PC-3 (cell line): Measurements from ENCODE around the gene HOXB2. TPM values are rescaled to one million over a fixed set of nuclear protein-coding genes. Genes with fewer than 3 reads are reported as not detected.

Experiments used
- ATAC-seq: fragments of 200-7000 bp; cut with Tn5 transposase; 2 replicates; pipeline ENCODE4 v1.9.1; 2020; ENCODE audit warnings: mild to moderate bottlenecking, moderate library complexity
- BruUV-seq: library from RNA; stranded (reverse); fragments of 400-500 nt; replicated peaks from 2 replicates; lab custom pipeline; 2021; lab: Mats Ljungman, UMichigan
- CTCF ChIA-PET: fragments of 300-600 bp; sonication (Branson Sonifier 250); formaldehyde crosslinking; loops from one replicate; lab custom pipeline; 2022; ENCODE audit warnings: antibody characterized with exemption; lab: Charles Lee
- POLR2A ChIA-PET: fragments of 300-600 bp; sonication (Branson Sonifier 250); formaldehyde crosslinking; loops from one replicate; lab custom pipeline; 2022; ENCODE audit warnings: antibody characterized with exemption; ENCODE audit not compliant: unreplicated experiment; lab: Charles Lee
- DNase-seq: peaks from one replicate; pipeline ENCODE4 v3.0.0-alpha.2; 2015
- H2AFZ ChIP-seq: fragments of 300-600 bp; sonication (generic); 2 replicates; pipeline ENCODE4 v1.6.0; 2016; ENCODE audit warnings: antibody characterized with exemption, low read length
- H3F3A ChIP-seq: fragments of 300-600 bp; sonication (generic); one replicate; pipeline ENCODE4 v1.6.0; 2017; ENCODE audit warnings: antibody characterized with exemption, low read length, control low read depth, mild to moderate bottlenecking; ENCODE audit not compliant: unreplicated experiment
- H3K27ac ChIP-seq: fragments of 300-600 bp; sonication (generic); 2 replicates; pipeline ENCODE4 v1.5.1; 2016; ENCODE audit warnings: mild to moderate bottlenecking, low read length
- H3K27me3 ChIP-seq: fragments of 300-600 bp; sonication (generic); 2 replicates; pipeline ENCODE4 v1.6.1; 2016; ENCODE audit warnings: low read length, mixed read lengths
- H3K36me3 ChIP-seq: fragments of 300-600 bp; sonication (generic); 2 replicates; pipeline ENCODE4 v1.6.1; 2016; ENCODE audit warnings: low read depth, mixed run types, low read length, mixed read lengths
- H3K4me1 ChIP-seq: fragments of 300-600 bp; sonication (generic); 2 replicates; pipeline ENCODE4 v1.5.1; 2016; ENCODE audit warnings: low read length; ENCODE audit not compliant: insufficient read depth
- H3K4me2 ChIP-seq: fragments of 300-600 bp; sonication (generic); 2 replicates; pipeline ENCODE4 v1.6.0; 2016; ENCODE audit warnings: low read length
- H3K4me3 ChIP-seq: fragments of 300-600 bp; sonication (generic); 2 replicates; pipeline ENCODE4 v1.5.1; 2016; ENCODE audit warnings: mild to moderate bottlenecking, low read length, mixed read lengths
- H3K79me2 ChIP-seq: fragments of 300-600 bp; sonication (generic); 2 replicates; pipeline ENCODE4 v1.6.1; 2017; ENCODE audit warnings: low read length, mixed read lengths
- H3K9ac ChIP-seq: fragments of 300-600 bp; sonication (generic); 2 replicates; pipeline ENCODE4 v1.6.0; 2016; ENCODE audit warnings: mild to moderate bottlenecking, low read length
- H3K9me2 ChIP-seq: fragments of 300-600 bp; sonication (generic); replicated peaks from 2 replicates; pipeline ENCODE4 v1.6.1; 2016; ENCODE audit warnings: mixed run types, low read length, mixed read lengths
- H3K9me3 ChIP-seq: fragments of 300-600 bp; sonication (generic); 2 replicates; pipeline ENCODE4 v1.6.1; 2016; ENCODE audit warnings: low read length, mixed read lengths
- H4K20me1 ChIP-seq: fragments of 300-600 bp; sonication (generic); 2 replicates; pipeline ENCODE4 v1.6.1; 2016; ENCODE audit warnings: low read length, mixed read lengths
- EZH2 ChIP-seq: fragments of 300-600 bp; sonication (generic); IDR thresholded peaks from one replicate; pipeline ENCODE4 v1.6.1; 2017; ENCODE audit warnings: antibody characterized with exemption, mild to moderate bottlenecking, low read length; ENCODE audit not compliant: unreplicated experiment
- EZH2phosphoT487 ChIP-seq: fragments of 300-600 bp; sonication (generic); IDR thresholded peaks from 2 replicates; pipeline ENCODE4 v1.6.1; 2018; ENCODE audit warnings: mild to moderate bottlenecking, antibody characterized with exemption, low read length, borderline replicate concordance
- intact Hi-C: fragments of 100-400 bp; cut with micrococcal nuclease; formaldehyde crosslinking; loops from 2 replicates; pipeline ENCODE4 v1.9.0; 2023
- total RNA-seq: library from RNA; depleted of rRNA; stranded (reverse); fragments of >200 nt; gene quantifications from 2 replicates; pipeline ENCODE4 v1.2.3, GENCODE V29; 2014
- TF ChIP-seq, protein P1 (sequence below): fragments of 300-600 bp; sonication (generic); conservative IDR thresholded peaks from 2 replicates; pipeline ENCODE4 v1.5.1; 2017; ENCODE audit warnings: antibody characterized with exemption, low read depth, mild to moderate bottlenecking, low read length

Gene HOXB2
- total RNA-seq, 1 experiment from 2014 or later = 1.1 TPM

DNA sequence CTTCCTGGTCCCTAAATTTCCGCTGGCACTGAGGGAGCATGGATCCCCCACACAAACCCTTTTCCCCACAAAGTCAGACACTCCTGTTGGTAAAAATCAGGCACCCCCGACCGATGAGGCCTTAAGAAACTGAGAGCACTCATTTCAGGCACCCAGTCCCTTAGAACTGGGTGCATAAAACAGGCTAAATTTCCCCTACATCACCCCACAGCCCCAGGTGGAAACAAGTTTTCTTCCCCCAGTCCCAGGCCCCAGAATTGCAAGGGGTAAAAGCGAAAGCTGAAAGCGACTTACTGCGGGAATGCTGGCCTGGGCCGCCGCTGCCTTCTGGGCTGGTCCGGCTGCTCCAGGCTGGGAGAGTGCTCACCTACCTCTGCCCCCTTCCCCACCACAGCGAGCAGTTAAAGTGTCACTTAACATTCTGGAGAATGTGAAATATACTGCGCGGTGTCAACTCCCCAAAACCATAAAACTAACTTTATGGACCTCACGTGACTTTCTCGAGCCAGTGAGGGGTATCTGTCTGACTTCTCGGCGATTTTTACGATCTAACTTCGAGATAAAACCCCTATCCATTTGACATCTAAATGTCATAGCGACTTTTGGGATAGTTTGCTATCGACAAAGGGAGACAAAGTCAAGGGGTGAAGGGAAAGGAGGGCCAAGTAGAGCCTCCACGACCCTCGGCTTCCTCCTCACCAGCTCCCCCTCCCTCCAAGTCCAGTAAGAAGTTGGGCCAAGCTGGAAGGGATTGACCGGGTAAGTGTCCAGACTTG is 45.1 kb upstream of the HOXB2 start, which contains the start of gene HOXB3:
TSS of gene HOXB3 (minus strand) at position 411 of the 776 bp plus-strand sequence. CDS start 37,767 bp downstream, outside the sequence.
- H3K27me3 ChIP-seq = no peaks in the 10 kb centered on the region
- ATAC-seq (no peak), DNase-seq (no peak)
- BruUV-seq = no TSS peak
- no peaks in the 10 kb centered on the region for H3F3A ChIP-seq
- CTCF ChIA-PET = no interaction called here
- H3K9me2 ChIP-seq = no peaks in the 10 kb centered on the region
- intact Hi-C loops = no loop called here
- no peak within 1 kb of the TSS for H2AFZ ChIP-seq
- no peaks in the 10 kb centered on the region for H3K36me3 ChIP-seq
- POLR2A ChIA-PET = no interaction called here
- no peaks in the 10 kb centered on the region for H3K9me3 ChIP-seq
- no peak within 1 kb of the TSS for H3K4me2 ChIP-seq
- no peaks in the 10 kb centered on the region for H3K79me2 ChIP-seq
- H3K4me1 ChIP-seq = peaks cover 14% of the 10 kb centered on the region
- TF ChIP-seq EZH2 (no peak), EZH2phosphoT487 (no peak)
- TF ChIP-seq, protein P1, sequence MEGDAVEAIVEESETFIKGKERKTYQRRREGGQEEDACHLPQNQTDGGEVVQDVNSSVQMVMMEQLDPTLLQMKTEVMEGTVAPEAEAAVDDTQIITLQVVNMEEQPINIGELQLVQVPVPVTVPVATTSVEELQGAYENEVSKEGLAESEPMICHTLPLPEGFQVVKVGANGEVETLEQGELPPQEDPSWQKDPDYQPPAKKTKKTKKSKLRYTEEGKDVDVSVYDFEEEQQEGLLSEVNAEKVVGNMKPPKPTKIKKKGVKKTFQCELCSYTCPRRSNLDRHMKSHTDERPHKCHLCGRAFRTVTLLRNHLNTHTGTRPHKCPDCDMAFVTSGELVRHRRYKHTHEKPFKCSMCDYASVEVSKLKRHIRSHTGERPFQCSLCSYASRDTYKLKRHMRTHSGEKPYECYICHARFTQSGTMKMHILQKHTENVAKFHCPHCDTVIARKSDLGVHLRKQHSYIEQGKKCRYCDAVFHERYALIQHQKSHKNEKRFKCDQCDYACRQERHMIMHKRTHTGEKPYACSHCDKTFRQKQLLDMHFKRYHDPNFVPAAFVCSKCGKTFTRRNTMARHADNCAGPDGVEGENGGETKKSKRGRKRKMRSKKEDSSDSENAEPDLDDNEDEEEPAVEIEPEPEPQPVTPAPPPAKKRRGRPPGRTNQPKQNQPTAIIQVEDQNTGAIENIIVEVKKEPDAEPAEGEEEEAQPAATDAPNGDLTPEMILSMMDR = no peak
- no peak within 1 kb of the TSS for H3K4me3 ChIP-seq
- no peak within 1 kb of the TSS for H3K9ac ChIP-seq
- no peaks in the 10 kb centered on the region for H4K20me1 ChIP-seq
- no peak within 1 kb of the TSS for H3K27ac ChIP-seq

DNA sequence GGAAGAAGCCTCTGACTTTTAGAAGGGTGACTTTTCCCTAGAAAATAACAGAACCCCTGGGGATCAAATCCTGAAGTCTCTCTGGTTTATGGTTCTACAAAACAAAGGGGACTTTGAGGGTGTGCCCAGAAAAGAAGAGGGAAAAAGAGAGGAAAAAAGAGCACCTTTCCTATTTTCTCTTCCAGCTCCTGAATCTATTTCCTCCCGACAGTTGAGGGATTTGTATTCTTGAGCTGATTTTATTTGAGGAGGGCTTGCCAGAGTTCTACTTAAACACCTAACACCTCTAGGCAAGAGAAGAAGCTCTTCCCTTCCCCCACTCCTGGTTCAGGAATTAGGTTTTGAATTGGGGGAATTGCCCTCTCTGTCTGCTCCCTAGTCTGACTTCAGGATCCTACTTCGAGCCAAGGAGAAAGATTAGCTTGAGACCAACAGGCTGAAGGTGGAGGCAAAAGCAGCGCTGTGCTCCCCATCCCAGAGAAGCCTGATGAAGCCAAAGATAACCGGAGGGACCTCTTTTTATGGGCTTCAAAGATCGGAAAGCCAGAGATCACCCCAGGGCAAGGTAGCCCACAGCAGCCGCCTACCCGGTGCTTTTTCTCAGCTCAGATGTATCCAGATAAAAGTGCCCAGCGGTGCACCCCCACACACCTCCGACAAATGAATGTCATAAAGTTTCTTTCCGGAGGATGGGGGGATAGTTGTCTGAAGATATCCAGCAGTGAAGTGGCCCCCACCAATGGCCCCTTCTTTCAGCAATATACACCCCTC is 44.3 kb upstream of the HOXB2 start:
- DNase-seq = no peak
- H3F3A ChIP-seq = no peaks in the 10 kb centered on the region
- POLR2A ChIA-PET = no interaction called here
- H3K4me3 ChIP-seq = no peak overlapping the region
- no peak overlapping the region for H3K27ac ChIP-seq
- no peaks in the 10 kb centered on the region for H3K27me3 ChIP-seq
- H3K4me2 ChIP-seq = no peak overlapping the region
- H3K4me1 ChIP-seq = peaks cover 18% of the 10 kb centered on the region
- TF ChIP-seq EZH2phosphoT487 = no peak
- no peak for TF ChIP-seq EZH2
- TF ChIP-seq, protein P1 = no peak
- no peaks in the 10 kb centered on the region for H3K36me3 ChIP-seq
- no peak overlapping the region for H2AFZ ChIP-seq
- 0 out of 2 replicates have a peak, but pooled peaks cover under 1% of the 10 kb centered on the region for H3K79me2 ChIP-seq
- H3K9me2 ChIP-seq = no peaks in the 10 kb centered on the region
- no TSS peak for BruUV-seq
- intact Hi-C loops = no loop called here
- no peaks in the 10 kb centered on the region for H3K9me3 ChIP-seq
- H3K9ac ChIP-seq = no peak overlapping the region
- H4K20me1 ChIP-seq = no peaks in the 10 kb centered on the region
- ATAC-seq = no peak
- CTCF ChIA-PET = interaction anchor here (1.6 kb wide), 1 partner anchor 255 kb away, joined by 3 read pairs; no protein-coding TSS in a partner anchor
